RWPE1 (cell line): ENCODE results near the gene PTPRE.

Experiments
- CTCF ChIA-PET: fragments of 350-600 bp; sonication (Branson Sonifier 250); formaldehyde crosslinking; extraction: SDS; loops from one replicate; lab custom pipeline; 2021; lab: Yijun Ruan, JAX
- POLR2A ChIA-PET: fragments of 400-600 bp; formaldehyde crosslinking; extraction: SDS; loops from one replicate; lab custom pipeline; 2020; ENCODE audit warnings: antibody characterized with exemption; ENCODE audit not compliant: low non-redundant PET; lab: Yijun Ruan, JAX
- DNase-seq: peaks from one replicate; pipeline ENCODE4 v3.0.0; 2012; ENCODE audit warnings: low spot score
- H3K27ac ChIP-seq: fragments of 450-650 bp; 2 replicates; pipeline ENCODE4 v1.5.1; 2017
- CTCF ChIP-seq: fragments of 450-650 bp; conservative IDR thresholded peaks from 2 replicates; pipeline ENCODE4 v1.5.1; 2017; ENCODE audit warnings: low read depth, mild to moderate bottlenecking

The PTPRE gene

GRCh38 chr10:128083191-128083895 lies 176.4 kb downstream of the PTPRE start:
- H3K27ac ChIP-seq = no peak overlapping the region
- ChIA-PET CTCF (interaction anchor here (0.8 to 1.3 kb wide), 2 partner anchors 66 to 72 kb away, joined by 3 to 4 read pairs; no protein-coding TSS in a partner anchor), POLR2A (no interaction called here)
- no peak for TF ChIP-seq CTCF
- no peak for DNase-seq

DNA sequence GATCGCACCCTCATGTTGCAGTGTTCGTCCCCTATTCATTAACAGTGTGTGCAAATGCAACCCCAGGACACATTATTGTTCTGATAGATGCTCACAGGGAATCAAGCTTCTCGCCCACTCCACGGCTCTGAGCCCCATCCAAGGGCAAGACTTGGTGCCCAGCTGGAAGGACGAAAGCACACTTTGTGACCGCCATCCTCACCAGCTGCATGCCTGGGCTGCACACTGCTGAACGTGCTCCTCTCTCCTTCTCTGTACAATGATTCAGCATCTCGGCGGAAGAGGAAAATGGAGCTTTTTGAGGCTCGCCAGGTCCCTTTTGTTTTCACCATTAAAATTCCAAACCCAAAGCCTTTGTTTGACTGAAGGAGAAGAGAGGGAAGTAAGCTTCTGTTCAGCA lies 177.5 kb downstream of the PTPRE start:
- ChIA-PET POLR2A (no interaction called here), CTCF (interaction anchor here (0.7 to 1.3 kb wide), 4 partner anchors 15 to 73 kb away, joined by 3 to 7 read pairs (median 4); no protein-coding TSS in a partner anchor)
- H3K27ac ChIP-seq = no peak overlapping the region
- DNase-seq = no peak
- TF ChIP-seq CTCF = no peak

GRCh38 chr10:128084991-128085390 lies 178.1 kb downstream of the PTPRE start:
- CTCF ChIA-PET = no interaction called here
- no peak for DNase-seq
- no peak overlapping the region for H3K27ac ChIP-seq
- POLR2A ChIA-PET = no interaction called here
- TF ChIP-seq CTCF = no peak

DNA sequence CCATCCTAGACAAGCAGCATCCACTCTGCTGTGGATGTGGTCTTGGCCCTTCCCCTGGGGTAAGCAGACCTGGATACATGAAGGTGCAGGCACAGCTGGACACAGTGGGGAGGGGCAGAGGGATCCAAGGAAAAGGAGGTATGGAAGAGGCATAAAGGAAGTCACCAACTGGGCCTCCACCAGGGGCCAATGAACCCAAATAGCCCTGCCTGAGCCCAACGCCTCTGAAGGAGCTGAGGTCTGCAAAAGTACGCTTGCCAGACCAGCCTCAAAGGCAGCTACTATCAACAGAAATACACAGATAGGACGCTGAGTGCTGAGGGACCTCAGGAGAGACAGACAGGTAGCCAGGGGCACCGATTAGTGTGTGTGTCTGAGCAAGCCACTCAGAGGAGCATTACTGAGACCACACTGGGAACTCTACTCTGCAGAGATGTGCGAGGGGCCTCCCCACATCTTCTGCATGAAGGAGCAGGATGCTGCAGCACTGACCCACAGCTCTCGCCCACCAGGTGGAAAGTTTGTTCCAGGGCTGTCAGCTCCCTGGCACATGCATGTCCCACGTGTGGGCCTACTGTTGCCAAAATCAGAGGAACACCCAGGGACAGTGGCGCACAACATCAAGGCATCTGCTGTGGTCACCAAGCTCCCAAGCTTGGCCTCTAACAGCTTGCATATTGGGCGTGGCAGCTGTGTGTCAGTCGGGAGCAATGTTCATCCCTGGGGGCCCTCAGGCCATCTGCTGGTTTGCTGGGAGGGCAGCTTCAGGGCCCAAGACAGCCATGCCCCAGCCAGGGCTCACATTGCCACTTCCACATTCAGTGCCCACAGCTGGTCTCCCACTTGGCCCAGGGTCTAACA lies 179.3 kb downstream of the PTPRE start:
- DNase-seq = no peak
- POLR2A ChIA-PET = interaction anchor here (1.0 kb wide), 1 partner anchor 9 kb away, joined by 3 read pairs; no protein-coding TSS in a partner anchor
- no peak overlapping the region for H3K27ac ChIP-seq
- CTCF ChIA-PET = interaction anchor here (0.6 to 1.4 kb wide), 3 partner anchors 18 to 180 kb away, joined by 3 read pairs; no protein-coding TSS in a partner anchor
- TF ChIP-seq CTCF = no peak

- DNase-seq = no peak
- no peak overlapping the region for H3K27ac ChIP-seq
- ChIA-PET POLR2A (no interaction called here), CTCF (interaction anchor here (1.4 kb wide), 1 partner anchor 125 kb away, joined by 3 read pairs; no protein-coding TSS in a partner anchor)
- no peak for TF ChIP-seq CTCF
These were observed 180.4 kb downstream of the PTPRE start for GRCh38 chr10:128087146-128087883.
